Stimulated activated CD8-positive, alpha-beta memory T cell treated with anti-CD3 and anti-CD28 coated beads, Interleukin-4, amount 100 ng/mL, for 48 hours (primary cell): ENCODE results near the gene NFU1.
"Not testable (repeated sequence)": the region's sequence is repeated elsewhere in the genome, so short reads cannot be mapped to it uniquely, and the experiment has no call there.

Experiments
- DNase-seq: peaks from one replicate; pipeline ENCODE4 v3.0.0-alpha.2; 2020

NFU1 gene

GRCh38 chr2:69386360-69386759, 50.9 kb downstream of the NFU1 start:
- no peak for DNase-seq

GRCh38 chr2:69385443-69386151, 51.6 kb downstream of the NFU1 start:
- no peak for DNase-seq

- DNase-seq: no peak
Observed at GRCh38 chr2:69384618-69385081, 52.6 kb downstream of the NFU1 start.

GRCh38 chr2:69383176-69383812, 53.9 kb downstream of the NFU1 start:
- no peak for DNase-seq

- DNase-seq: no peak
Observed at GRCh38 chr2:69382547-69382946, 54.7 kb downstream of the NFU1 start.

- DNase-seq: no peak
Observed at GRCh38 chr2:69381337-69381737, 55.9 kb downstream of the NFU1 start.

GRCh38 chr2:69380072-69380917, 56.9 kb downstream of the NFU1 start:
- no peak for DNase-seq

- DNase-seq: no peak
Observed at GRCh38 chr2:69376403-69376802, 60.8 kb downstream of the NFU1 start.

- DNase-seq: no peak
Observed at GRCh38 chr2:69375494-69376353, 61.5 kb downstream of the NFU1 start.

GRCh38 chr2:69372767-69373166, 64.5 kb downstream of the NFU1 start:
- no peak for DNase-seq

GRCh38 chr2:69369802-69370201, 67.4 kb downstream of the NFU1 start:
- DNase-seq: no peak

GRCh38 chr2:69368588-69368987, 68.6 kb downstream of the NFU1 start:
- DNase-seq: no peak

GRCh38 chr2:69359371-69359770, 77.9 kb downstream of the NFU1 start:
- DNase-seq: no peak

- no peak for DNase-seq
Observed at GRCh38 chr2:69358914-69359313, 78.3 kb downstream of the NFU1 start.

GRCh38 chr2:69356471-69356870, 80.8 kb downstream of the NFU1 start:
- no peak for DNase-seq

- DNase-seq: not testable (repeated sequence)
Observed at GRCh38 chr2:69354976-69355375, 82.3 kb downstream of the NFU1 start.

- DNase-seq: no peak
Observed at GRCh38 chr2:69353360-69353759, 83.9 kb downstream of the NFU1 start.

GRCh38 chr2:69348781-69349180, 88.5 kb downstream of the NFU1 start:
- DNase-seq: no peak
